Body of pancreas (tissue), 4 donors: ENCODE measurements around the gene METTL18.

Source experiments
- POLR2A ChIP-seq, 3 donors: fragments of 450-650 bp; IDR thresholded peaks; one replicate each; pipeline ENCODE4 v1.6.1; 2016; ENCODE audit warnings: antibody characterized with exemption in 3 of 3, mild to moderate bottlenecking in 2 of 3
- TF ChIP-seq, protein P1 (sequence below), 7 experiments: fragments of 450-650 bp in 4 of 7; fragments of 200-600 bp in 3 of 7; sonication (generic) in 3 of 7; IDR thresholded peaks; one replicate each; pipeline ENCODE4 v1.5.1; 2016 to 2019; ENCODE audit warnings: antibody characterized with exemption in 7 of 7

GRCh38 chr1:169779970-169780369 lies 14.7 kb downstream of the METTL18 start:
- TF ChIP-seq, protein P1, sequence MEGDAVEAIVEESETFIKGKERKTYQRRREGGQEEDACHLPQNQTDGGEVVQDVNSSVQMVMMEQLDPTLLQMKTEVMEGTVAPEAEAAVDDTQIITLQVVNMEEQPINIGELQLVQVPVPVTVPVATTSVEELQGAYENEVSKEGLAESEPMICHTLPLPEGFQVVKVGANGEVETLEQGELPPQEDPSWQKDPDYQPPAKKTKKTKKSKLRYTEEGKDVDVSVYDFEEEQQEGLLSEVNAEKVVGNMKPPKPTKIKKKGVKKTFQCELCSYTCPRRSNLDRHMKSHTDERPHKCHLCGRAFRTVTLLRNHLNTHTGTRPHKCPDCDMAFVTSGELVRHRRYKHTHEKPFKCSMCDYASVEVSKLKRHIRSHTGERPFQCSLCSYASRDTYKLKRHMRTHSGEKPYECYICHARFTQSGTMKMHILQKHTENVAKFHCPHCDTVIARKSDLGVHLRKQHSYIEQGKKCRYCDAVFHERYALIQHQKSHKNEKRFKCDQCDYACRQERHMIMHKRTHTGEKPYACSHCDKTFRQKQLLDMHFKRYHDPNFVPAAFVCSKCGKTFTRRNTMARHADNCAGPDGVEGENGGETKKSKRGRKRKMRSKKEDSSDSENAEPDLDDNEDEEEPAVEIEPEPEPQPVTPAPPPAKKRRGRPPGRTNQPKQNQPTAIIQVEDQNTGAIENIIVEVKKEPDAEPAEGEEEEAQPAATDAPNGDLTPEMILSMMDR (IDR thresholded peaks at IDR 0.05), result no peak
- no peak for TF ChIP-seq POLR2A (IDR thresholded peaks at IDR 0.05)
